H1 (cell line): Measurements from ENCODE around the gene SLC1A3. TPM values are rescaled to one million over a fixed set of nuclear protein-coding genes. Genes with fewer than 3 reads are reported as not detected.

Experiments
- CHD1 ChIP-seq: IDR thresholded peaks from 2 replicates; pipeline ENCODE4 v1.6.1; 2012; ENCODE audit warnings: low read depth, low read length, improper control_type of control experiment
- MAFK ChIP-seq: IDR thresholded peaks from 2 replicates; pipeline ENCODE4 v1.6.1; 2012; ENCODE audit warnings: low read depth, mild to moderate bottlenecking, improper control_type of control experiment, low read length
- SIN3A ChIP-seq, 2 experiments: IDR thresholded peaks in 1 of 2; conservative IDR thresholded peaks in 1 of 2; 2 replicates each; pipeline ENCODE4 v1.6.1; 2011 to 2012; ENCODE audit warnings: low read length in 2 of 2, improper control_type of control experiment in 1 of 2, low read depth in 1 of 2, mild to moderate bottlenecking in 1 of 2
- polyA plus RNA-seq, 7 experiments: library from polyadenylated mRNA; depleted of rRNA in 3 of 7; stranded (reverse) in 5 of 7; unstranded in 2 of 7; fragments of >200 nt in 5 of 7; fragments of 200-250 nt in 2 of 7; gene quantifications; 1 replicate in 5 of 7; 2 replicates in 1 of 7; 4 replicates in 1 of 7; pipeline versions ENCODE4 v1.2.1 to v1.2.3, GENCODE V29; 2011 to 2013; ENCODE audit warnings: missing spikeins in 2 of 7, mixed read lengths in 2 of 7
- total RNA-seq: library from RNA; stranded (reverse); fragmentation: NEBNext Ultra II Directional; extraction: Animal tissue kit (Norgen Biotek cat#: 25700); gene quantifications from 2 replicates; pipeline ENCODE4 v1.2.1, GENCODE V29; 2021
- TF ChIP-seq, protein P1 (sequence below): IDR thresholded peaks from 2 replicates; pipeline ENCODE4 v1.6.1; 2012; ENCODE audit warnings: low read length, inconsistent platforms

The SLC1A3 gene
- total and polyA plus RNA-seq, 2 of the 8 experiments (the other 6 are each of a cell fraction or from before 2014, with no cell fraction given): 26.7 to 35.3 TPM

DNA sequence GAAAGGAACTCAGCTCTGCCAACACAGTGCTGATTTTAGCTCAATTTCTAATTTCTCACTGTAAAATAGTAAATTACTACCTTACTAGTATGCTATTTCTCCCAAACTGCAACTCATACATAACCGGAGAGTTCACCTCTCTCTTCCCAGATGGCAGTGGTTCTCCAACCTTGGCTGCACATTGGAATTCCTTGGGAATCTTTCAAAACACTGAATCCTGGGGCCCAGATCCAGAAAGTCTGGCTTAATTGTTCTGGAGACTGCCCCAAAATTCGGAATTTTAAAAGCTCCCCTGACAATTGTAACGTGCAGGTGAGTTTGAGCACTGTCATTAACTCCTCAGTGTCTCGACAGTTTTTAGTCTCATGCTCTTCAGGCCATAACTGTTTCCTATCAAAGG, 100.3 kb downstream of the SLC1A3 start (continued):
- TF ChIP-seq, protein P1, sequence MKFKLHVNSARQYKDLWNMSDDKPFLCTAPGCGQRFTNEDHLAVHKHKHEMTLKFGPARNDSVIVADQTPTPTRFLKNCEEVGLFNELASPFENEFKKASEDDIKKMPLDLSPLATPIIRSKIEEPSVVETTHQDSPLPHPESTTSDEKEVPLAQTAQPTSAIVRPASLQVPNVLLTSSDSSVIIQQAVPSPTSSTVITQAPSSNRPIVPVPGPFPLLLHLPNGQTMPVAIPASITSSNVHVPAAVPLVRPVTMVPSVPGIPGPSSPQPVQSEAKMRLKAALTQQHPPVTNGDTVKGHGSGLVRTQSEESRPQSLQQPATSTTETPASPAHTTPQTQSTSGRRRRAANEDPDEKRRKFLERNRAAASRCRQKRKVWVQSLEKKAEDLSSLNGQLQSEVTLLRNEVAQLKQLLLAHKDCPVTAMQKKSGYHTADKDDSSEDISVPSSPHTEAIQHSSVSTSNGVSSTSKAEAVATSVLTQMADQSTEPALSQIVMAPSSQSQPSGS: no peak
- TF ChIP-seq MAFK: no peak
- TF ChIP-seq SIN3A (conservative IDR thresholded peaks at IDR 0.05 in 1 of 2, IDR thresholded peaks at IDR 0.05 in 1 of 2; ENCODE audit: low read depth in 1 of 2, low read length in 2 of 2): no peak
- no peak for TF ChIP-seq CHD1
